ENCODE measurements around the gene RNF133. TPM values are rescaled to one million over a fixed set of nuclear protein-coding genes. Genes with fewer than 3 reads are reported as not detected.

Gene RNF133
- total RNA-seq, 4 donors from 2014 or later, result 0.85 to 2.4 (median 1.1) TPM

DNA sequence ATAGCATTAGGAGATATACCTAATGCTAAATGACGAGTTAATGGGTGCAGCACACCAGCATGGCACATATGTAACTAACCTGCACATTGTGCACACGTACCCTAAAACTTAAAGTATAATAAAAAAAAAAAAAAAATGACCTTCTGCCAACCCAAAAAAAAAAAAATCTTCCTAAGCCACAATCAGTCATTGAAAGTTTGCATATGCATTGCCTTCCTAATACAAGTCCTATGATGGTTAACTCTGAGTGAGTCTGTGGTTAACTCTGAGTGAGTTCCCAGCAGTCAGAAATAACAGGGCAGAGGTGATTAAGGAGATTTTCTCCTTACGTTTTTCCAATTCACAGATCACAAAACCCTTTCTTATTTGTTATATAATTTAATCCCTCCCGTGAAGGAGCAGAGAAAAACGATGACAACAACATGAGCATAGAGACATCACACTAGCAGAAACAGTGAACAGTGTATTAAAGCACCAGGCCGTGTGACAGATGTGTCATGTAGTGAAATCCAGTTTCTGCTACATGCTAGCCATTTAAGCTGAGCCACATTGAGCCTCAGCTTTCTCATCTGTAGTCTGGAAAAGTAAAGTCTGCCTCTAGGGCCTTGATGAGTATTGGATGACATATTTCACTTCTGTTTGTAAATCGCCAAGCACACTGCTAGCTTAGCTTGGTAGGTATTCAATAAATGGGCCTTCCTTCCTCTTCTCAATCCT lies 11.2 kb upstream of the RNF133 start:
- no peak for TF ChIP-seq CTCF (IDR thresholded peaks at IDR 0.05; ENCODE audit: low read depth)

- no peak for TF ChIP-seq CTCF (IDR thresholded peaks at IDR 0.05; ENCODE audit: low read depth)
Observed at GRCh38 chr7:122706836-122707235, 7.9 kb upstream of the RNF133 start.

DNA sequence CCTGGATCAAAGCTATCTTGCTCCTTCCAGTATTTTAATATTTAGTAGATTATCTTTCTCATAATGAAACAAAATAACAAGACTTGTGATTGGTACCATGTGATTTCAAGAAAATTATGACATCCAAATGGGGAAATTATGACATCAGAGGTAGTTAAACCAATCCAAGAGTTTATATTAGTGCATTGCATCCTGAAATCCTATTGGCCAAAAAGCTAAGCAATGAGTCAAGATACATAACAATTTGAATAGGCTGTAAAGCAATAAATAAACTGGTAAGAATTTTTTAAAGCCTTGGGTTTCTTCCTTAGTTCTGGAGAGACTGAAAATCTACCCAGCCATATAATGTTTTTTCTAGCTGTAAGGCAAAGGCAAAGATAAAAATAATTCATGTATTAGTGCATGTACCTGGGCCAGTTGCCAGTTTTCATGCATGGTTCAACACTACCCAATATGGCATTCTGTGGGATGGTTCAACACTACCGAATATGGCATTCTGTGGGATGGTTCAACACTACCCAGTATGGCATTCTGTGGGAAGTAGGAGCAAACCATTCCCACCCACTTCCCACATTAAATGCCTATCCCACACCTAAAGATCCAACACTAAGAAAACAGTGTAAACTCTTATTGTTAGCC lies 4.1 kb upstream of the RNF133 start, which contains the start of gene RNF148:
Gene RNF148, minus strand, starts transcription at position 51 of the 639 bp plus-strand sequence. CDS start 172 bp downstream, outside the sequence.
- TF ChIP-seq CTCF (IDR thresholded peaks at IDR 0.05; ENCODE audit: low read depth), result no peak

DNA sequence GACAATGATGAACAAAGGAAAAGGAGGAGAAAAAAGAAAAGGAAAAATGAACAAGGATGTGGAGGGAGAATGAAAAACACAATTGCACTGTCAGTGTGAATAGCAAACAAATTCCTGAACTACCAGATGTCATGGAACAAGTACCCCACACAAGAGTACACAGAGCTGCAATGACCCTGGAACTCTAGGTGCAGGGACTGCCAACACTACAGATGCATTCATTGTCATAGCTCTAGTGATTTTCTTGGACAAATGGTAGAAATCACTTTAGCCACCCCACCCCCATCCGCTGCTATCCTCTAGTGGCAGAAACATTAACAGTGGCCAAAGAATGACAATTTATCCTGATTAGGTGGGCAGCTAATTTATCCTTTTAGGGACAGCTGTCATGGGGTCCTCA lies 3.1 kb downstream of the RNF133 start:
- no peak for TF ChIP-seq CTCF (IDR thresholded peaks at IDR 0.05; ENCODE audit: low read depth)

GRCh38 chr7:122694697-122695096 lies 4.2 kb downstream of the RNF133 start:
- TF ChIP-seq CTCF (IDR thresholded peaks at IDR 0.05; ENCODE audit: low read depth), result no peak

DNA sequence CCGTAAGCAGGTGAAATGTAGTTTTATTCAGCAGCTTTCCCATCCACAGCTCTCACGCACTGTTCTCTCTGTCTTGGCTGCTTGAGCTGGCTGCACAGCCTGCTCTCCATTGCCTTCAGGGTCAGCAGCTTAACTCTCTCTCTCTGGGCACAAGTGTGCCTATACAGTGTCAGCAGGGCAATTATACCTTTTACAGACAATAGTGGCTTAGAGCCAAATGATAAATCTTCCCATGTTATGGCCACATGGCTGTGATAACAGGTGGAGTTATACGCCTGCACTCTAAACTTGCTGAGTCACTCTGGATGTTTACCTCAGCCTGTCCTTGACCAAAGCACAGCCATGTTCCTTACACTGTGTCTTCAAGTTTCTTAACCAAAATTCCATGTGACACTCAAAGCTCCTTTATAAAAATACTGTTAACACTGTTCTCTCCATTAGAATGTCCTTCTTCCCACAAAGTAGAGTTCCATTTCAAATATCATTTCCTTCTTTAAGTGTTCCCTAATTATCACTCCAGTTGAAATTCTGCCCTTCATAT lies 6.1 kb downstream of the RNF133 start:
- TF ChIP-seq CTCF (IDR thresholded peaks at IDR 0.05; ENCODE audit: low read depth), result no peak

GRCh38 chr7:122691569-122692235 lies 7.2 kb downstream of the RNF133 start:
- no peak for TF ChIP-seq CTCF (IDR thresholded peaks at IDR 0.05; ENCODE audit: low read depth)
